Peyer's patch (tissue), 4 donors: Measurements from ENCODE around the gene RPTN. TPM values are rescaled to one million over a fixed set of nuclear protein-coding genes. Genes with fewer than 3 reads are reported as not detected.

ENCODE experiments used
- DNase-seq, 3 donors: peaks; one replicate each; pipeline ENCODE4 v3.0.0-alpha.2; 2017 to 2019
- H3K27ac ChIP-seq, 4 donors: fragments of 200-600 bp; sonication (generic); one replicate each; pipeline ENCODE4 v1.5.1; 2016 to 2019
- H3K27me3 ChIP-seq, 2 donors: fragments of 200-600 bp; sonication (generic); one replicate each; pipeline ENCODE4 v1.5.1; 2019
- H3K36me3 ChIP-seq, 3 donors: fragments of 200-600 bp; sonication (generic); one replicate each; pipeline ENCODE4 v1.5.1; 2016 to 2019
- H3K4me1 ChIP-seq, 4 donors: fragments of 200-600 bp; sonication (generic); one replicate each; pipeline ENCODE4 v1.5.1; 2016 to 2019
- H3K4me3 ChIP-seq, 4 donors: fragments of 200-600 bp; sonication (generic); 1 replicate in 3 of 4; 2 replicates in 1 of 4; pipeline ENCODE4 v1.5.1; 2016 to 2019; ENCODE audit warnings: mild to moderate bottlenecking in 1 of 4
- H3K9me3 ChIP-seq, 4 donors: fragments of 200-600 bp; sonication (generic); one replicate each; pipeline ENCODE4 v1.5.1; 2016 to 2019; ENCODE audit warnings: mild to moderate bottlenecking in 1 of 4
- POLR2A ChIP-seq, 2 donors: fragments of 450-650 bp; IDR thresholded peaks; one replicate each; pipeline ENCODE4 v1.5.1; 2017; ENCODE audit warnings: antibody characterized with exemption in 2 of 2, mild to moderate bottlenecking in 2 of 2, moderate library complexity in 2 of 2
- total RNA-seq, 4 donors: library from RNA; depleted of rRNA; stranded (reverse); fragments of >200 nt; gene quantifications; one replicate each; pipeline ENCODE4 v1.1.0, GENCODE V29; 2016
- TF ChIP-seq, protein P1 (sequence below), 6 experiments: fragments of 450-650 bp in 4 of 6; fragments of 200-600 bp in 2 of 6; sonication (generic) in 1 of 6; IDR thresholded peaks; one replicate each; pipeline ENCODE4 v1.5.1; 2017 to 2019; ENCODE audit warnings: antibody characterized with exemption in 6 of 6, mild to moderate bottlenecking in 3 of 6, moderate library complexity in 1 of 6

Gene RPTN
- total RNA-seq, 4 donors from 2014 or later, result not detected

DNA sequence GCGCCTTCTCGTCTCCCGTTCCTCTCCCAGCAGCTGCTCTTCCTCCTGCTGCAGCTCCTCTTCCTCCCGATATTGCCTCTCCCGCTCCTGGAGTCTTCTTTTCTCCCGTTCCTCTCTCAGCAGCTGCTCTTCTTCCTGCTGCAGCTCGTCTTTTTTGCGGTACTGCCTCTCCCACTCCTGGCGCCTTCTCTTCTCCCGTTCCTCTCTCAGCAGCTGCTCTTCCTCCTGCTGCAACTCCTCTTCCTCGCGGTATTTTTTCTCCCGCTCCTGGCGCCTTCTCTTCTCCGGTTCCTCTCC is 49.1 kb downstream of the RPTN start:
- Histone ChIP-seq H3K27ac (no peak overlapping the region), H3K36me3 (no peaks in the 10 kb centered on the region), H3K4me1 (peaks cover 4 to 48% (median 7%) of the 10 kb centered on the region in 4 donors), H3K27me3 (peaks cover 0 to 54% of the 10 kb centered on the region in 2 donors), H3K9me3 (peaks cover 0 to 5% (median 0%) of the 10 kb centered on the region in 4 donors), H3K4me3 (peak overlapping the region in 2 of 4 donors; percentile 42 to 50)
- no peak for TF ChIP-seq POLR2A (IDR thresholded peaks at IDR 0.05)
- TF ChIP-seq, protein P1, sequence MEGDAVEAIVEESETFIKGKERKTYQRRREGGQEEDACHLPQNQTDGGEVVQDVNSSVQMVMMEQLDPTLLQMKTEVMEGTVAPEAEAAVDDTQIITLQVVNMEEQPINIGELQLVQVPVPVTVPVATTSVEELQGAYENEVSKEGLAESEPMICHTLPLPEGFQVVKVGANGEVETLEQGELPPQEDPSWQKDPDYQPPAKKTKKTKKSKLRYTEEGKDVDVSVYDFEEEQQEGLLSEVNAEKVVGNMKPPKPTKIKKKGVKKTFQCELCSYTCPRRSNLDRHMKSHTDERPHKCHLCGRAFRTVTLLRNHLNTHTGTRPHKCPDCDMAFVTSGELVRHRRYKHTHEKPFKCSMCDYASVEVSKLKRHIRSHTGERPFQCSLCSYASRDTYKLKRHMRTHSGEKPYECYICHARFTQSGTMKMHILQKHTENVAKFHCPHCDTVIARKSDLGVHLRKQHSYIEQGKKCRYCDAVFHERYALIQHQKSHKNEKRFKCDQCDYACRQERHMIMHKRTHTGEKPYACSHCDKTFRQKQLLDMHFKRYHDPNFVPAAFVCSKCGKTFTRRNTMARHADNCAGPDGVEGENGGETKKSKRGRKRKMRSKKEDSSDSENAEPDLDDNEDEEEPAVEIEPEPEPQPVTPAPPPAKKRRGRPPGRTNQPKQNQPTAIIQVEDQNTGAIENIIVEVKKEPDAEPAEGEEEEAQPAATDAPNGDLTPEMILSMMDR (IDR thresholded peaks at IDR 0.05), result no peak
- no peak for DNase-seq

- no peak overlapping the region for H3K27ac ChIP-seq
- TF ChIP-seq, protein P1 (IDR thresholded peaks at IDR 0.05), result no peak
- no peak for TF ChIP-seq POLR2A (IDR thresholded peaks at IDR 0.05)
- peak overlapping the region in 1 of 4 donors; percentile 50 for H3K4me3 ChIP-seq
- no peaks in the 10 kb centered on the region for H3K36me3 ChIP-seq
- peaks cover 0 to 54% of the 10 kb centered on the region in 2 donors for H3K27me3 ChIP-seq
- peaks cover 4 to 48% (median 7%) of the 10 kb centered on the region in 4 donors for H3K4me1 ChIP-seq
- peaks cover 0 to 5% (median 0%) of the 10 kb centered on the region in 4 donors for H3K9me3 ChIP-seq
- DNase-seq, result no peak
Measured at GRCh38 chr1:152109231-152109997, 49.6 kb downstream of the RPTN start.

GRCh38 chr1:152108882-152109222 is 50.2 kb downstream of the RPTN start:
- no peak for TF ChIP-seq POLR2A (IDR thresholded peaks at IDR 0.05)
- TF ChIP-seq, protein P1 (IDR thresholded peaks at IDR 0.05), result no peak
- Histone ChIP-seq H3K4me3 (peak overlapping the region in 1 of 4 donors; percentile 28), H3K4me1 (peaks cover 4 to 48% (median 7%) of the 10 kb centered on the region in 4 donors), H3K27me3 (peaks cover 0 to 54% of the 10 kb centered on the region in 2 donors), H3K27ac (no peak overlapping the region), H3K36me3 (no peaks in the 10 kb centered on the region), H3K9me3 (peaks cover 0 to 5% (median 0%) of the 10 kb centered on the region in 4 donors)
- no peak for DNase-seq

- H3K36me3 ChIP-seq, result no peaks in the 10 kb centered on the region
- peak overlapping the region in 1 of 4 donors; percentile 28 for H3K4me3 ChIP-seq
- H3K9me3 ChIP-seq, result peaks cover 0 to 5% (median 0%) of the 10 kb centered on the region in 4 donors
- no peak for DNase-seq
- peaks cover 0 to 54% of the 10 kb centered on the region in 2 donors for H3K27me3 ChIP-seq
- H3K4me1 ChIP-seq, result peaks cover 4 to 48% (median 7%) of the 10 kb centered on the region in 4 donors
- TF ChIP-seq, protein P1 (IDR thresholded peaks at IDR 0.05), result no peak
- no peak for TF ChIP-seq POLR2A (IDR thresholded peaks at IDR 0.05)
- H3K27ac ChIP-seq, result no peak overlapping the region
Measured at GRCh38 chr1:152107984-152108881, 50.8 kb downstream of the RPTN start.

GRCh38 chr1:152107031-152107983 is 51.7 kb downstream of the RPTN start:
- Histone ChIP-seq H3K9me3 (peaks cover 0 to 5% (median 0%) of the 10 kb centered on the region in 4 donors), H3K4me1 (peaks cover 3 to 43% (median 4%) of the 10 kb centered on the region in 4 donors), H3K27me3 (peaks cover 0 to 50% of the 10 kb centered on the region in 2 donors), H3K27ac (no peak overlapping the region), H3K4me3 (peak overlapping the region in 1 of 4 donors; percentile 28), H3K36me3 (no peaks in the 10 kb centered on the region)
- no peak for TF ChIP-seq POLR2A (IDR thresholded peaks at IDR 0.05)
- TF ChIP-seq, protein P1 (IDR thresholded peaks at IDR 0.05), result no peak
- DNase-seq, result no peak
